Activated CD4-positive, alpha-beta T cell treated with anti-CD3 and anti-CD28 coated beads, Interleukin-2, Interleukin-6, amounts not matched to agents 100 ng/mL and 50 ng/mL, durations not matched to agents 16 hours and 8 hours (primary cell): ENCODE data around the gene ZBTB18.
"Not testable (repeated sequence)": the region's sequence is repeated elsewhere in the genome, so short reads cannot be mapped to it uniquely, and the experiment has no call there.

Source experiments
- DNase-seq: peaks from one replicate; pipeline ENCODE4 v3.0.0-alpha.2; 2020

Gene ZBTB18

DNA sequence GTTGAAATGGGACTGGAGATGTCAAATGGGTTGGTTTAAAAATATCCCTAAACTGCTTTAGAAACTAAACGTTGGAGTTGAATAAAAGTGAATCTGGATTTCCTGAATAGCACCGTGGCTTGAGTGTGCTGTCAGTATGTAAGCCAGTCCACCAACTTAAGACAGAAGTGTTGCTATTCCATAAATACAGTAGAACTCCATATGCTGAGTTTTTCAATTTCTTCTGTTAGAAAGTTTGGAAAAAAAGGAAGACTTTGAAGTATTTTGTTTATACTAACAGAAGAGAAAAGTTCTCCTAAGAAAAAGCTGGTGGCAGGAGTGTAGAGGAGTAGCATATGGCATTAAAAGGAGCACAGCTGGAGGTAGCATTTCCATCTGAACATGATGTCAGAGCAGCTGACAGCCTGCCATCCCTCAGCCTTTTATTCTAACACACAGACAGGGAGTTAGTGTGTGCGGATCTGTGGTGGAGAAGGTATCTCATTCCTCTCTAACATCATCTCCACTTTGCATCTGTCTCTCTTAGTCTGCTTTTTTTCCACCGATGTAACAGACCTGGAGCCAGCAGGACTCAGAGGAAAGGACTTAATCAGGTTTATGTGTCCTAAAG, at the start of gene ZBTB18:
Gene ZBTB18, plus strand, starts transcription at position 449 of the 610 bp plus-strand sequence. Its CDS starts 149 bp downstream, at position 598.
- no peak for DNase-seq

DNA sequence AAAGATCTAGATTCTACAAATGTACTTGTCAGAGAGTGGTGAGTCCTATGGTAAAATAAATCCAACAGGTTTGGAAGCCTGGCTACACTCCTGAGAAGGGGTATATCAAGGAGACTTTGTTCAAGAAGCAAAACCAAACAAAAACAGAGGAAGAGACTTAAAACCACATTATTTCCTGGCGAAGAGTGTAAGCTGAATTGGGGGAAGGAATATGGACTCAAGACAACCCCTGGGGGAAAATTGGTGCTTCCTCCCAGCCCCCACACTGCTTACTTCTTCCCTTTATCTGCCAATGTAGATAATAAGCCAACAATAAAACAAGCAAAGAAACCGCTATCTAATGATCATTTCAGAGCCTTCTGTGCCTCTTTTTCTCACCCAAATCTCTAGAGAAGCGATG, 48.4 kb upstream of the ZBTB18 start:
- DNase-seq, result no peak

DNA sequence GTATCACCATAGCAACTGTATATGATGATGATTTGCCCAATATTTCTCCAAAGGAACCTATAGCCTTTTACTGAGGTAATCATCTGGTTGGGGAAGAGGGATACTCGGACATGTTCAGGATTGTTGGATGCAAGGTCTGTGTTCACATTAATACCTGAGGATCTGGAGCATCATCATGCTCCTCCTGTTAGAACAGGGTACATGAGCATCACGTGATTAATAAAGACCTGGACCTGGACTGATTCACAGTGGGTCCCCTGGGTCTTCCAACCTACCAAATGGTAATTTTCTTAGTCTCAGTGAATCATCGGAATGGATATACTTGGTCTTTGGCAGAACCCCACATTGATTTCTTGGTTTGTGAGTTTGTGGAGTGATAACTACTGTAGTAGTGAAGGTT, 45.6 kb upstream of the ZBTB18 start:
- DNase-seq, result no peak

- no peak for DNase-seq
Measured at GRCh38 chr1:244006381-244006901, 44.6 kb upstream of the ZBTB18 start.

- no peak for DNase-seq
Measured at GRCh38 chr1:244006961-244007360, 44.1 kb upstream of the ZBTB18 start.

DNA sequence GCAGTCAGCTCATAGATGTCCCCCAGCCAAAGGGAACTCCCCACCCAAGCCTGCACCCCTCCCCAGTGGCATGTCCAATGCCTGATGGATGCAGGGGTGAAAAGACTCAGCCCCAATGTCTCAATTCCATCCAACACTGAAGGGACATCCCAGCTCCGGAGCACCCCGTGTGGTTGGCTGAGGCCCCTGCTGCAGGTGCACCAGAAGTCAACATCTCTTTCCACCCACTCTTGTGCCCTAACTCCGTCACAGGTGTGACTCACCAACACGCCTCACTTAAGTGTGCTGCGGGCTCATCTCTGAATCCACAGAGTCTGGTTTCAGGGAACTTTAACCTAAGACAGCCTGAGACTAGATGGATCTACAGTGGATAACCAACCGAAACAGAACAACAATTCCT, 40.9 kb upstream of the ZBTB18 start:
- DNase-seq, result no peak

DNA sequence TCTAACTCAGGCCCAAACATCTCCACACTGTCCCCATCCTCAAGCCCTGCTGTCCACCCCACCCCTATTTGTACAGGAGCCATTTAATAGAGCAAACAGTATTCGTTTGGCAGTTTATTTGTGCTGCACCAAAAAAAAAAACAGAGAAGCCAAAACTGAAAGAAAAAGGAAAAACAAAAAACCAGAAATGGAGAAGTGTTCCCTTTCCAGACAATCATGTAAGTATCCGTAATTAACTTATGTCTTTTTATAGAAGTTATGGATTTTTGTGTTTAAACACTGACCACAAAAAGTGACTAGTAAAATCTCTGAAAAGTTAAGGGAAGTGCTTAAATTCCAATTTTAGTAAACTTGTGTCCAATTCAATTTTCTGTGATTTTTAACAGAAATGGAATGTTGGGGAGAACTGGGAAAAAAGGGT, 40.4 kb upstream of the ZBTB18 start:
- DNase-seq, result no peak

DNA sequence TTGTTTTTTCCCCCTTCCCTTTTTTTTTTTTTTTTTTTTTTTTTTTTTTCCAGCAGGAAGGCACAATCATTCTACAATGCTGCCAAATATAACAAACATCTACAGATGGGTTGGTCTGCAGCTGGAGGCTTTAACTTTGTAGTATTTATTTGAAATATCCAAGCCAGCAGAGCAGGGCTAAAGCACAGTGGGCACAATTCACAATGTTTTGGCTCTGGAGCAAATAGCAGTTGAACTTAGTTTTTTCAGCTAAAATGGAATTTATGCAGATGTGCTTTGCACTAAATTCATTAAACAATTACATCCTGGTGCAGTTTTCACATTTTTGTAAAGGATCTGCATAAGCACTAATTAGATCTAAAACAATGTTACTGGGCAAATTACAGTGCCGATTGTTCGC, 39.8 kb upstream of the ZBTB18 start:
- DNase-seq, result no peak

GRCh38 chr1:244011786-244012185, 39.3 kb upstream of the ZBTB18 start:
- DNase-seq, result no peak

GRCh38 chr1:244012202-244012601, 38.9 kb upstream of the ZBTB18 start:
- DNase-seq, result no peak

DNA sequence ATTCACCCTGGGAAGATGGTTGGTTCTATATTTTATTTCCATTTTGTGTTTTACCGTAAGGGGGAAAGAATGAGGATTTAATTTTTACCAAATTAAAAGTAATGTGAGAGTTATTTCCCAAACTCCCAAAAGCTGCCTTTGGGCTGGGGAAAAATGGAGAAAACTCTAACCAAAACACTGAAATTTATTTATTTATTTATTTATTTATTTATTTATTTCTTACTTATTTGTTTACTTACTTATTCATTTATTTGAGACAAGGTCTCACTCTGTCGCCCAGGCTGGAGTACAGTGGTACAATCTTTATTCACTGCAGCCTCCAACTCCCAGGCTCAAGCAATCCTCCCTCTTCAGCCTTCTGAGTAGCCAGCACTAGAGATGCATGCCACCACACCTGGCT, 38.0 kb upstream of the ZBTB18 start:
- no peak for DNase-seq

- not testable (repeated sequence) for DNase-seq
Measured at GRCh38 chr1:244014862-244015261, 36.2 kb upstream of the ZBTB18 start.

DNA sequence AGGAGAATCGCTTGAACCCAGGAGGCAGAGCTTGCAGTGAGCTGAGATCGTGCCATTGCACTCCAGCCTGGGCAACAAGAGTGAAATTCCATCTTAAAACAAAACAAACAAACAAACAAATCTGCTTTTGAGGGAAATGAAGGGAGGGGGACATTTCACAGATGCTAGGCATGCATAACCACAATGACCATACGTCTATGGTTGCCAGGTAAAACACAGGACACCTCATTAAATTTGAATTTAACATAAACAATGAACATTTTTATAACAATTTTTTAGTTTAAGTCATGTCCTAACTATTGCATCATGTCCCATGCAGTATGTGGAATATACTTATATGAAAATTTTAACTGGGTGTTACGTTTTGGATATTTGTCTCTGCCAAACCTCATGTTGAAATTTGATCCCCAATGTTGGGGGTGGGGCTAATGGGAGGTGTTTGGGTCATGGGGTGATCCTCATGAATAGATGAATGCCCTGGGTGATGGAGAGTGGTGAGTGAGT, 31.0 kb upstream of the ZBTB18 start:
- no peak for DNase-seq

- DNase-seq, result no peak
Measured at GRCh38 chr1:244021427-244021826, 29.7 kb upstream of the ZBTB18 start.

- DNase-seq, result no peak
Measured at GRCh38 chr1:244022311-244022710, 28.8 kb upstream of the ZBTB18 start.

- no peak for DNase-seq
Measured at GRCh38 chr1:244022864-244023440, 28.1 kb upstream of the ZBTB18 start.

- no peak for DNase-seq
Measured at GRCh38 chr1:244027491-244028145, 23.5 kb upstream of the ZBTB18 start.

DNA sequence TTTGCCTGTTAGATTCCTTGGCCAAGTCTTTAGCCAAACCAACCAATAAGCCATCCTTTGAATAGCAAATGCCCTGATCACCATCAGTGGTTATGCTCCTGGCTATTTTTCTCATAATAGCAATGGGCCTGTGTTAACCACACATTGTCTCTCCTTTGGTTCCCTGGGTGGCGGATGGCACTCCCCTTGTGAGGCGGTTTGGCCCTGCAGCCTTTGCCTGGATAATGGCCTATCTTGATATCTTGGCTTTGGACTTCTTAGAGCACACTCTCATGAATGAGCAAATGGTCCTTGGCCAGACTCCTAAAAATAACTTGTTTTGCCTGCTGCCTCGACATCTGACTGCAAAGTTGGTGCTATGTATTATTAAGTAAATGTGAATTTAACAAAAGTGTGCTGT, 22.4 kb upstream of the ZBTB18 start:
- no peak for DNase-seq

DNA sequence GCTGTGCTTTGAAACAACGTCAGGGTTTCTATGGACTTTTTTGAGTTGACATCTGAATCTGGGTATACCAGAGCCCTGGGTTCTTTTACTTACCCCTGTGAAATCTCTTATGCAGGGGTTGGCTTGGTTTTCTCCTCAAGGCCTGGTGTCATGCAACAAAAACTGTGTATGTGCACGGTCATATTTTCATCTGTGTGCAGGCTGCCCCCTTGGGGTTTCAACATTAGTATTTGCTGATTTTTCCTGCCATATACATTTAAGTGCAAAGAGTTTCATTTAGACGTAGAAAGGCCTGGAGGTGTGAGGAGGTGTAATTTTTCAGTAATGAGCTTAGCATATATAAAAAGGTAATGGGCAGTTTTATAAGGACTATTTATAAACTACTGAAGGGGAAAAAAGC, 22.0 kb upstream of the ZBTB18 start:
- no peak for DNase-seq

DNA sequence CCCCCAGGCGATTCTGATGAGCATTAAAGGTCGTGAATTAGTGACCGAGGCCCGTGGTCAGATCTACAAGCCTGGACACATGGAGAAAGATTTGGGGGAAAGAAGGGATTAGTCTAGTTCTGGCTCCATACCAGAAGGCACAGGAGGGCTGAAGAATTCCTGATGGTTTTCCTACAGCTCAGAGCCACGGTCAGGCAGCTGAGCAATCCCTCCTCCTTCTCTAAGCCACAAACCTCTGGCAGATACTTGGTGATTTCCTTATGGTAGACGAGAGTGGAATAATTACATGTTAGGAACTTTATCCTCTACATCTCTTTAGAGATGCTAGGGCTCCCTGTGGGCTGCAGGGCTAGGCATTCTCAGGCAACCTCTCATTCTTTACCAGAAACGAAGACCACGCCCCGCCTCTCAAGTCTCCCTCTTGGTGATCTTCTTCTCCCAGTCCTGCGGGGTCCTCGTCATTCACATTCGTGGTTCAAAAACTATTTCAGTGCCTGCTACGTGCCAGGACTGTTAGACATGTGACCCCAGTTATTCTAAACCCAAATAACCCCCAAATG, 20.5 kb upstream of the ZBTB18 start:
- DNase-seq, result no peak

- no peak for DNase-seq
Measured at GRCh38 chr1:244035358-244035757, 15.7 kb upstream of the ZBTB18 start.

- no peak for DNase-seq
Measured at GRCh38 chr1:244037252-244037651, 13.8 kb upstream of the ZBTB18 start.

DNA sequence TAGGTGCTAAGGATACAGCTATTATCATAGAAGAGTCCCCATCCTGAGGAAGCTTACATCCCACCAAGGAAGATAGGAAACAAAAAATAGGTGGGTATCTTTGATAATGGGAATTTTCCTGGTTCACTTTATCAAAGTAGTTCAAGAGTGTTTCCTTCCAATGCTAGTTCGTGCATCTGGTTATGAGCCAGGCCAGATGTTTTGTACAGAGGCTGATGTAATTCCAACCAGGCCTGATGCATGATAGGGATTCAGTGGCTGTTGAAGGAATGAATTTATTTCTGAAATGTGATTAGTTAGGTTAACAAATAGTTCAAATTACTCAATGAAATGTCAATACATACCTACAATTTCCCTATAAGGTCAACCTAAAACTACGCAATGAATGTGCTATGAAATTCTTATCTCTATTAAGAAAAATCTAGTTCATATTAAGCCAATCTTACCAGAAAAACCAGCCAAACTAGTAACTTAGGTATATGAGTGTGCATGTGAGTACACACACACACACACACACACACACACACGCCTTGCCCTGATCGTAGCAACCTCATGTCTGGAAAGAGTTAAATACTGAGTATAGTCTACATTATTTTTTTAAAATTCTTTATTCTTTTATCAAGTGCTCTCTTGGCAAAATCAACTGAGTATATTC, 9.5 kb upstream of the ZBTB18 start:
- DNase-seq, result no peak
